Activated naive CD4-positive, alpha-beta T cell treated with anti-CD3 and anti-CD28 coated beads, Interleukin-2, amount 50 U/mL, for 16 hours (primary cell): ENCODE results near the gene PSORS1C2.
"Not testable (repeated sequence)": the region's sequence is repeated elsewhere in the genome, so short reads cannot be mapped to it uniquely, and the experiment has no call there.

Source experiments
- DNase-seq: peaks from one replicate; pipeline ENCODE4 v3.0.0-alpha.2; 2020

Gene PSORS1C2

GRCh38 chr6:31138982-31139381 is at the start of gene PSORS1C2:
PSORS1C2 (minus strand) TSS chr6:31139066; CDS start chr6:31139026, 40 bp downstream.
- DNase-seq = no peak

- no peak for DNase-seq
These were observed 48.9 kb upstream of the PSORS1C2 start for GRCh38 chr6:31187780-31188194.

- no peak for DNase-seq
These were observed 47.3 kb upstream of the PSORS1C2 start for GRCh38 chr6:31186052-31186734.

- not testable (repeated sequence) for DNase-seq
These were observed 46.8 kb upstream of the PSORS1C2 start for GRCh38 chr6:31185695-31186051.

- DNase-seq = not testable (repeated sequence)
These were observed 45.0 kb upstream of the PSORS1C2 start for GRCh38 chr6:31183859-31184258.

GRCh38 chr6:31183287-31183686 is 44.4 kb upstream of the PSORS1C2 start:
- not testable (repeated sequence) for DNase-seq

- DNase-seq = peak; percentile 78
These were observed 41.6 kb upstream of the PSORS1C2 start for GRCh38 chr6:31180500-31180899.

GRCh38 chr6:31179896-31180295 is 41.0 kb upstream of the PSORS1C2 start:
- DNase-seq = no peak

GRCh38 chr6:31179042-31179386 is 40.1 kb upstream of the PSORS1C2 start:
- DNase-seq = no peak

GRCh38 chr6:31178143-31179041 is 39.5 kb upstream of the PSORS1C2 start:
- no peak for DNase-seq

GRCh38 chr6:31175971-31176370 is 37.1 kb upstream of the PSORS1C2 start:
- DNase-seq = no peak

- DNase-seq = no peak
These were observed 35.5 kb upstream of the PSORS1C2 start for GRCh38 chr6:31174378-31174777.

- DNase-seq = no peak
These were observed 34.5 kb upstream of the PSORS1C2 start for GRCh38 chr6:31173406-31173805.

- no peak for DNase-seq
These were observed 34.1 kb upstream of the PSORS1C2 start for GRCh38 chr6:31172973-31173384.

- DNase-seq = no peak
These were observed 33.4 kb upstream of the PSORS1C2 start for GRCh38 chr6:31171931-31172905.

GRCh38 chr6:31170987-31171671 is 32.3 kb upstream of the PSORS1C2 start:
- no peak for DNase-seq

- no peak for DNase-seq
These were observed 31.7 kb upstream of the PSORS1C2 start, which contains the start of gene POU5F1 for GRCh38 chr6:31170600-31170881. POU5F1 (minus strand) TSS chr6:31170682; CDS start chr6:31170620, 62 bp downstream.

GRCh38 chr6:31169858-31170599 is 31.2 kb upstream of the PSORS1C2 start:
- DNase-seq = not testable (repeated sequence)

GRCh38 chr6:31169123-31169857 is 30.4 kb upstream of the PSORS1C2 start:
- DNase-seq = no peak

GRCh38 chr6:31168606-31169005 is 29.7 kb upstream of the PSORS1C2 start:
- DNase-seq = no peak

GRCh38 chr6:31165986-31166385 is 27.1 kb upstream of the PSORS1C2 start:
- DNase-seq = no peak
